ENCODE results near the gene FAM81A. TPM values are rescaled to one million over a fixed set of nuclear protein-coding genes. Genes with fewer than 3 reads are reported as not detected.
"Not testable (repeated sequence)": the region's sequence is repeated elsewhere in the genome, so short reads cannot be mapped to it uniquely, and the experiment has no call there.

FAM81A gene
- total RNA-seq, 2 donors from 2014 or later = 0.14 to 0.71 TPM

GRCh38 chr15:59457103-59457502, 19.1 kb downstream of the FAM81A start:
- Histone ChIP-seq H3K27ac (no peak overlapping the region), H3K27me3 (replicated peaks; ENCODE audit: insufficient read depth) (no peaks in the 10 kb centered on the region), H3K4me1 (ENCODE audit: control insufficient read depth in 1 of 2, low read depth in 2 of 2) (no peaks in the 10 kb centered on the region), H3K4me3 (no peak overlapping the region), H3K36me3 (no peaks in the 10 kb centered on the region), H3K9me3 (no peaks in the 10 kb centered on the region)
- ATAC-seq (ENCODE audit: insufficient number of reproducible peaks, low FRiP score, low read depth) (no peak), DNase-seq (ENCODE audit: low spot score) (no peak)
- TF ChIP-seq CTCF (IDR thresholded peaks at IDR 0.05) = no peak

DNA sequence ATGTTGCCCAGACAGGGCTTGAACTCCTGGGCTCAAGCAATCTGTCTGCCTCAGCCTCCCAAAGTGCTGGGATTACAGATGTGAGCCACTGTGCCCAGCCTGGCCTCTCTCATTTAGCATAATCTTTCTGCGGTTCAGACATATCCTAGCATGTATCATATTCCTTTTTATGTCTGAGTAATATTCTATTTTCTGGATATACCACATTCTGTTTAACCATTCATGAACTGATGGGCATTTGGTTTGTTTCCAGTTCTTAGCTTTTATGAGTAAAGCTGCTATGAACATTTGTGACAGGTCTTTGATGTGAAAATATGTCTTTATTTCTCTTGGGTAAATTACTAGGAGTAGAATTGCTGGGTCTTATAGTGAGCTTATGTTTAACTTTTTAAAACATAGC, 23.5 kb downstream of the FAM81A start:
- Histone ChIP-seq H3K4me3 (no peak overlapping the region), H3K9me3 (no peaks in the 10 kb centered on the region), H3K27me3 (replicated peaks; ENCODE audit: insufficient read depth) (no peaks in the 10 kb centered on the region), H3K27ac (no peak overlapping the region), H3K36me3 (no peaks in the 10 kb centered on the region), H3K4me1 (ENCODE audit: control insufficient read depth in 1 of 2, low read depth in 2 of 2) (no peaks in the 10 kb centered on the region)
- DNase-seq (ENCODE audit: low spot score) (no peak), ATAC-seq (ENCODE audit: insufficient number of reproducible peaks, low FRiP score, low read depth) (no peak)
- TF ChIP-seq CTCF (IDR thresholded peaks at IDR 0.05) = no peak

- Histone ChIP-seq H3K27me3 (replicated peaks; ENCODE audit: insufficient read depth) (no peaks in the 10 kb centered on the region), H3K9me3 (no peaks in the 10 kb centered on the region), H3K4me3 (no peak overlapping the region), H3K27ac (no peak overlapping the region), H3K4me1 (ENCODE audit: control insufficient read depth in 1 of 2, low read depth in 2 of 2) (no peaks in the 10 kb centered on the region), H3K36me3 (no peaks in the 10 kb centered on the region)
- no peak for TF ChIP-seq CTCF (IDR thresholded peaks at IDR 0.05)
- ATAC-seq (ENCODE audit: insufficient number of reproducible peaks, low FRiP score, low read depth) (no peak), DNase-seq (ENCODE audit: low spot score) (no peak)
Measured at GRCh38 chr15:59473226-59473625, 35.2 kb downstream of the FAM81A start.

GRCh38 chr15:59475161-59475560, 37.2 kb downstream of the FAM81A start:
- not testable (repeated sequence) for H3K27ac ChIP-seq; H3K4me3 ChIP-seq; H3K27me3 ChIP-seq (replicated peaks; ENCODE audit: insufficient read depth); H3K36me3 ChIP-seq; H3K9me3 ChIP-seq; ATAC-seq (ENCODE audit: insufficient number of reproducible peaks, low FRiP score, low read depth); DNase-seq (ENCODE audit: low spot score); H3K4me1 ChIP-seq (ENCODE audit: control insufficient read depth in 1 of 2, low read depth in 2 of 2)

GRCh38 chr15:59484399-59484798, 46.4 kb downstream of the FAM81A start:
- no peaks in the 10 kb centered on the region for H3K9me3 ChIP-seq
- H3K27me3 ChIP-seq (replicated peaks; ENCODE audit: insufficient read depth) = no peaks in the 10 kb centered on the region
- no peaks in the 10 kb centered on the region for H3K36me3 ChIP-seq
- no peak overlapping the region for H3K4me3 ChIP-seq
- ATAC-seq (ENCODE audit: insufficient number of reproducible peaks, low FRiP score, low read depth) (no peak), DNase-seq (ENCODE audit: low spot score) (no peak)
- TF ChIP-seq CTCF (IDR thresholded peaks at IDR 0.05) = no peak
- no peak overlapping the region for H3K27ac ChIP-seq
- H3K4me1 ChIP-seq (ENCODE audit: control insufficient read depth in 1 of 2, low read depth in 2 of 2) = no peaks in the 10 kb centered on the region

- no peak overlapping the region for H3K4me3 ChIP-seq
- no peaks in the 10 kb centered on the region for H3K36me3 ChIP-seq
- ATAC-seq (ENCODE audit: insufficient number of reproducible peaks, low FRiP score, low read depth) (no peak), DNase-seq (ENCODE audit: low spot score) (no peak)
- TF ChIP-seq CTCF (IDR thresholded peaks at IDR 0.05) = no peak
- no peaks in the 10 kb centered on the region for H3K27me3 ChIP-seq (replicated peaks; ENCODE audit: insufficient read depth)
- H3K4me1 ChIP-seq (ENCODE audit: control insufficient read depth in 1 of 2, low read depth in 2 of 2) = no peaks in the 10 kb centered on the region
- no peak overlapping the region for H3K27ac ChIP-seq
- H3K9me3 ChIP-seq = no peaks in the 10 kb centered on the region
Measured at GRCh38 chr15:59485036-59485435, 47.0 kb downstream of the FAM81A start.

DNA sequence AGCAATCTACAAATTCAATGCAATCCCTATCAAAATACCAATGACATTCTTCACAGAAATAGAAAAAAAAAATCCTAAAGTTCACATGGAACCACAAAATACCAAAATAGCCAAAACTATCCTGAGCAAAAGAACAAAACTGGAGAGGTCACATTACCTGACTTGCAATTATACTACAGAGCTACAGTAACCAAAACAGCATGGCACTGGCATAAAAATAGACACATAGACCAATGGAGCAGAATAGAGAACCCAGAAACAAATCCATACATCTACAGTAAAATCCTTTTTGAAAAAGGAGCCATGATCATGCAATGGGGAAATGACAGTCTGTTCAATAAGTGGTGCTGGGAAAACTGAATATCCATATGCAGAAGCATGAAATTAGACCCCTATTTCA, 51.5 kb downstream of the FAM81A start:
- H3K27ac ChIP-seq; H3K4me3 ChIP-seq; H3K27me3 ChIP-seq (replicated peaks; ENCODE audit: insufficient read depth); DNase-seq (ENCODE audit: low spot score); H3K36me3 ChIP-seq; ATAC-seq (ENCODE audit: insufficient number of reproducible peaks, low FRiP score, low read depth); H3K9me3 ChIP-seq: not testable (repeated sequence)
- peaks cover 0 to 13% of the 10 kb centered on the region in 2 donors for H3K4me1 ChIP-seq (ENCODE audit: control insufficient read depth in 1 of 2, low read depth in 2 of 2)
